OCI-LY7 (cell line): Measurements from ENCODE around the gene GNPTG. TPM values are rescaled to one million over a fixed set of nuclear protein-coding genes. Genes with fewer than 3 reads are reported as not detected.

Experiments
- BruUV-seq: library from RNA; stranded (reverse); fragments of 400-500 nt; replicated peaks from 2 replicates; lab custom pipeline; 2021; lab: Mats Ljungman, UMichigan
- CTCF ChIA-PET: fragments of 300-600 bp; sonication (Branson Sonifier 250); formaldehyde crosslinking; loops from one replicate; lab custom pipeline; 2022; ENCODE audit warnings: antibody characterized with exemption; ENCODE audit not compliant: unreplicated experiment; lab: Charles Lee
- POLR2A ChIA-PET: fragments of 300-600 bp; sonication (Branson Sonifier 250); formaldehyde crosslinking; loops from one replicate; lab custom pipeline; 2022; ENCODE audit warnings: antibody characterized with exemption; lab: Charles Lee
- DNase-seq: peaks from one replicate; pipeline ENCODE4 v3.0.0-alpha.2; 2015; ENCODE audit warnings: low spot score
- H2AFZ ChIP-seq: fragments of 200-600 bp; sonication (generic), shearing (Covaris generic); 2 replicates; pipeline ENCODE4 v1.6.1; 2014; ENCODE audit warnings: mild to moderate bottlenecking, antibody characterized with exemption, low read length, moderate library complexity
- H3K27ac ChIP-seq: fragments of 200-600 bp; sonication (generic); 2 replicates; pipeline ENCODE4 v1.5.1; 2014; ENCODE audit warnings: mixed run types, low read depth, mild to moderate bottlenecking, moderate library complexity, low read length, inconsistent platforms; ENCODE audit not compliant: poor library complexity, severe bottlenecking
- H3K36me3 ChIP-seq: fragments of 200-600 bp; sonication (generic); 2 replicates; pipeline ENCODE4 v1.6.1; 2014; ENCODE audit warnings: mild to moderate bottlenecking, antibody characterized with exemption, low read length, moderate library complexity, mixed read lengths; ENCODE audit not compliant: insufficient read depth
- H3K4me1 ChIP-seq: fragments of 200-600 bp; sonication (generic); 2 replicates; pipeline ENCODE4 v1.5.1; 2014; ENCODE audit warnings: mild to moderate bottlenecking, low read length; ENCODE audit not compliant: insufficient read depth, poor library complexity, severe bottlenecking
- H3K4me2 ChIP-seq: fragments of 200-600 bp; sonication (generic); 2 replicates; pipeline ENCODE4 v1.6.1; 2014; ENCODE audit warnings: mild to moderate bottlenecking, low read length
- H3K4me3 ChIP-seq: fragments of 200-600 bp; sonication (generic); 2 replicates; pipeline ENCODE4 v1.5.1; 2014; ENCODE audit warnings: mild to moderate bottlenecking, low read depth, low read length; ENCODE audit not compliant: poor library complexity, severe bottlenecking
- H3K79me2 ChIP-seq: fragments of 200-600 bp; sonication (generic); 2 replicates; pipeline ENCODE4 v1.6.1; 2016; ENCODE audit warnings: low read depth, mild to moderate bottlenecking, low read length, moderate library complexity, mixed read lengths; ENCODE audit not compliant: insufficient read depth
- H3K9me2 ChIP-seq: fragments of 200-600 bp; sonication (generic); 2 replicates; pipeline ENCODE4 v1.6.1; 2016; ENCODE audit warnings: mild to moderate bottlenecking, low read length, mixed read lengths; ENCODE audit not compliant: insufficient read depth
- H3K9me3 ChIP-seq: fragments of 200-600 bp; sonication (generic); 2 replicates; pipeline ENCODE4 v1.6.1; 2014; ENCODE audit warnings: mild to moderate bottlenecking, mixed run types, low read length, mixed read lengths
- H4K20me1 ChIP-seq: fragments of 200-600 bp; sonication (generic); 2 replicates; pipeline ENCODE4 v1.6.1; 2014; ENCODE audit warnings: mild to moderate bottlenecking, antibody characterized with exemption, low read length, moderate library complexity, mixed read lengths; ENCODE audit not compliant: insufficient read depth
- CTCF ChIP-seq: fragments of 200-600 bp; sonication (generic); conservative IDR thresholded peaks from 2 replicates; pipeline ENCODE4 v1.5.1; 2014; ENCODE audit warnings: mild to moderate bottlenecking, antibody characterized with exemption, low read length, moderate library complexity, mixed read lengths
- EZH2phosphoT487 ChIP-seq: fragments of 200-600 bp; sonication (generic); IDR thresholded peaks from 2 replicates; pipeline ENCODE4 v1.6.1; 2018; ENCODE audit warnings: low read depth, borderline replicate concordance, mild to moderate bottlenecking, mixed run types, antibody characterized with exemption, low read length, moderate library complexity, mixed read lengths
- intact Hi-C: fragments of 100-400 bp; cut with micrococcal nuclease; formaldehyde crosslinking; loops from one replicate; pipeline ENCODE4 v1.10.0; 2022; ENCODE audit not compliant: unreplicated experiment
- total RNA-seq, 2 experiments: library from RNA; depleted of rRNA in 1 of 2; stranded (reverse); fragments of >200 nt in 1 of 2; shearing (Covaris generic) in 1 of 2; gene quantifications; 2 replicates each; pipeline ENCODE4 v1.2.3, GENCODE V29; 2014 to 2022

Gene GNPTG
- total RNA-seq, 2 experiments from 2014 or later: 21.3 to 24.1 TPM

- ChIA-PET CTCF (no interaction called here), POLR2A (no interaction called here)
- H3K4me1 ChIP-seq: peaks cover 5% of the 10 kb centered on the region
These were observed 30.1 kb downstream of the GNPTG start for GRCh38 chr16:1381612-1382406.

DNA sequence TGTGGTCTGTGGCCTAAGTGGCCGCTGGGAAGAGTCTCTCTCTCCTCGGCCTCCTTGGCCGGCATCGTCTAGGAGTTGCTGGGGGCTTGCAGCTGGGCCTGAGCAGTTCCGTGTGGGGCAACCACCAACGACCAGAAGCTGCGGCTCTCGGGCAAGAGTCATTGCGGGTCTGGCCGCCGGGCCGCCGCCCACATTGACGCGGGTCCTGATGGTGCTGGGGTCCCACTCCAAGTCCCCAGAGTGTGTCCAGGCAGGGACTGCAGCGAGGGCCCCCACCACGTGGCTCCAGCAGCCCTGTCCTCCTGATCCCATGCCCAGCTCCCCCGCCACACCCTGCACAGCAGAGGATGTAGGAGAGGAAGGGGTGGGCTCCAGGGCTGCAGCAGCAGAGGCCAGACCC is 31.8 kb downstream of the GNPTG start:
- H2AFZ ChIP-seq: no peak overlapping the region
- intact Hi-C loops: no loop called here
- no peaks in the 10 kb centered on the region for H3K9me3 ChIP-seq
- no peak overlapping the region for H3K27ac ChIP-seq
- peaks cover 5% of the 10 kb centered on the region for H3K4me1 ChIP-seq
- DNase-seq: no peak
- H3K4me2 ChIP-seq: no peak overlapping the region
- no peaks in the 10 kb centered on the region for H4K20me1 ChIP-seq
- no TSS peak for BruUV-seq
- no peak overlapping the region for H3K4me3 ChIP-seq
- ChIA-PET POLR2A (no interaction called here), CTCF (no interaction called here)
- H3K79me2 ChIP-seq: no peaks in the 10 kb centered on the region
- no peaks in the 10 kb centered on the region for H3K36me3 ChIP-seq
- no peaks in the 10 kb centered on the region for H3K9me2 ChIP-seq
- TF ChIP-seq EZH2phosphoT487 (no peak), CTCF (no peak)

More at GRCh38 chr16:1381612-1382406, 30.1 kb downstream of the GNPTG start:
- no peak overlapping the region for H3K27ac ChIP-seq
- no peaks in the 10 kb centered on the region for H4K20me1 ChIP-seq
- no TSS peak for BruUV-seq
- no peak for DNase-seq
- H3K9me2 ChIP-seq: no peaks in the 10 kb centered on the region
- TF ChIP-seq CTCF (no peak), EZH2phosphoT487 (no peak)
- H3K36me3 ChIP-seq: no peaks in the 10 kb centered on the region
- H2AFZ ChIP-seq: no peak overlapping the region
- intact Hi-C loops: no loop called here
- no peaks in the 10 kb centered on the region for H3K79me2 ChIP-seq
- H3K9me3 ChIP-seq: no peaks in the 10 kb centered on the region
- H3K4me2 ChIP-seq: no peak overlapping the region
- no peak overlapping the region for H3K4me3 ChIP-seq

DNA sequence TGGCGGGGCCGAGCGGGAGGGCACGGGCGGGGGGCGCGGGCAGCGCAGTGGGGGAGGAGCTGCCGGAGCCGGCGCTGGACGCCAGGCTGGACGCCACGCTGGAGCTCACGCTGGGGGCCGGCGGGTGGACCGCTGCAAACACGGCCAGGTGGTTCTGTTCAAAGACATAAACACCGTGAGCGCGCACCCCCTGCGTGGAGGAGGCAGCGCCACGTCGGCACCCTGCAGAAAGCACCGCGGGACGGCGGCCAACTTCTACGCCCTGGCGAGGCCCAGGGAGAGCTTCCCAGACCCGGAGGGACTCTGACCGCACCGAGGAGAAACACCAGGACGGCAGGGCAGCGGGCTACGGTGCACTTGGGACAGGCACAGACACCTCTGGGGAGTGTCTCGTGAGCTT is 33.5 kb downstream of the GNPTG start:
- no peaks in the 10 kb centered on the region for H3K9me2 ChIP-seq
- no peak overlapping the region for H3K4me2 ChIP-seq
- intact Hi-C loops: no loop called here
- TF ChIP-seq CTCF: no peak
- no peak for TF ChIP-seq EZH2phosphoT487
- no peaks in the 10 kb centered on the region for H3K9me3 ChIP-seq
- POLR2A ChIA-PET: no interaction called here
- no peak for DNase-seq
- no peaks in the 10 kb centered on the region for H3K36me3 ChIP-seq
- BruUV-seq: no TSS peak
- H4K20me1 ChIP-seq: no peaks in the 10 kb centered on the region
- H3K4me3 ChIP-seq: no peak overlapping the region
- H3K27ac ChIP-seq: no peak overlapping the region
- no peaks in the 10 kb centered on the region for H3K79me2 ChIP-seq
- no peaks in the 10 kb centered on the region for H3K4me1 ChIP-seq
- H2AFZ ChIP-seq: no peak overlapping the region
- CTCF ChIA-PET: no interaction called here
